ENCODE measurements around the gene MAB21L4. TPM values are rescaled to one million over a fixed set of nuclear protein-coding genes. Genes with fewer than 3 reads are reported as not detected.

MAB21L4 gene
- total RNA-seq, 1 donor from 2014 or later: not detected

- no peak overlapping the region for H3K27ac Mint-ChIP-seq (ENCODE audit: unreplicated experiment)
- peaks cover 16% of the 10 kb centered on the region for H3K27me3 Mint-ChIP-seq (ENCODE audit: unreplicated experiment)
These were observed 39.6 kb downstream of the MAB21L4 start for GRCh38 chr2:240856151-240856980.

GRCh38 chr2:240855670-240856069, 40.3 kb downstream of the MAB21L4 start:
- no peak for TF ChIP-seq CTCF (IDR thresholded peaks at IDR 0.05; ENCODE audit: unreplicated experiment)
- DNase-seq (ENCODE audit: low spot score): no peak
- Mint-ChIP-seq H3K4me1 (ENCODE audit: unreplicated experiment) (no peaks in the 10 kb centered on the region), H3K9me3 (ENCODE audit: unreplicated experiment) (peaks cover 5% of the 10 kb centered on the region), H3K4me3 (ENCODE audit: unreplicated experiment) (no peak overlapping the region), H3K27me3 (ENCODE audit: unreplicated experiment) (peaks cover 16% of the 10 kb centered on the region), H3K36me3 (ENCODE audit: low read depth, unreplicated experiment) (peaks cover 8% of the 10 kb centered on the region), H3K27ac (ENCODE audit: unreplicated experiment) (no peak overlapping the region)

More at GRCh38 chr2:240856151-240856980, 39.6 kb downstream of the MAB21L4 start:
- H3K9me3 Mint-ChIP-seq (ENCODE audit: unreplicated experiment): peaks cover 5% of the 10 kb centered on the region
- TF ChIP-seq CTCF (IDR thresholded peaks at IDR 0.05; ENCODE audit: unreplicated experiment): no peak
- DNase-seq (ENCODE audit: low spot score): no peak
- no peak overlapping the region for H3K4me3 Mint-ChIP-seq (ENCODE audit: unreplicated experiment)
- peaks cover 8% of the 10 kb centered on the region for H3K36me3 Mint-ChIP-seq (ENCODE audit: low read depth, unreplicated experiment)
- no peaks in the 10 kb centered on the region for H3K4me1 Mint-ChIP-seq (ENCODE audit: unreplicated experiment)

GRCh38 chr2:240852671-240853314, 43.2 kb downstream of the MAB21L4 start:
- Mint-ChIP-seq H3K27ac (ENCODE audit: unreplicated experiment) (no peak overlapping the region), H3K27me3 (ENCODE audit: unreplicated experiment) (peaks cover 15% of the 10 kb centered on the region), H3K4me3 (ENCODE audit: unreplicated experiment) (no peak overlapping the region), H3K36me3 (ENCODE audit: low read depth, unreplicated experiment) (peaks cover 11% of the 10 kb centered on the region), H3K4me1 (ENCODE audit: unreplicated experiment) (no peaks in the 10 kb centered on the region), H3K9me3 (ENCODE audit: unreplicated experiment) (peaks cover 5% of the 10 kb centered on the region)
- no peak for TF ChIP-seq CTCF (IDR thresholded peaks at IDR 0.05; ENCODE audit: unreplicated experiment)
- no peak for DNase-seq (ENCODE audit: low spot score)

GRCh38 chr2:240851078-240851991, 44.6 kb downstream of the MAB21L4 start:
- peak; percentile 91 for TF ChIP-seq CTCF (IDR thresholded peaks at IDR 0.05; ENCODE audit: unreplicated experiment)
- no peak overlapping the region for H3K4me3 Mint-ChIP-seq (ENCODE audit: unreplicated experiment)
- H3K36me3 Mint-ChIP-seq (ENCODE audit: low read depth, unreplicated experiment): peaks cover 11% of the 10 kb centered on the region
- no peaks in the 10 kb centered on the region for H3K4me1 Mint-ChIP-seq (ENCODE audit: unreplicated experiment)
- H3K9me3 Mint-ChIP-seq (ENCODE audit: unreplicated experiment): peaks cover 5% of the 10 kb centered on the region
- no peak overlapping the region for H3K27ac Mint-ChIP-seq (ENCODE audit: unreplicated experiment)
- peaks cover 16% of the 10 kb centered on the region for H3K27me3 Mint-ChIP-seq (ENCODE audit: unreplicated experiment)
- peak; percentile 93 for DNase-seq (ENCODE audit: low spot score)

Measured in endothelial cell (in vitro differentiated cells).